Gastroesophageal sphincter (tissue), 4 donors: ENCODE results near the gene SRPK3. TPM values are rescaled to one million over a fixed set of nuclear protein-coding genes. Genes with fewer than 3 reads are reported as not detected.

Source experiments
- ATAC-seq: fragments of 150-250 bp; one replicate; pipeline ENCODE4 v1.9.1; 2016; ENCODE audit warnings: mild to moderate bottlenecking, moderate library complexity
- H3K27ac ChIP-seq, 4 donors: fragments of 200-600 bp; sonication (generic) in 3 of 4; 1 replicate in 3 of 4; 2 replicates in 1 of 4; pipeline ENCODE4 v1.5.1; 2016 to 2019
- H3K27me3 ChIP-seq: fragments of 200-600 bp; sonication (generic); one replicate; pipeline ENCODE4 v1.5.1; 2019
- H3K36me3 ChIP-seq, 2 donors: fragments of 200-600 bp; sonication (generic); one replicate each; pipeline ENCODE4 v1.5.1; 2019; ENCODE audit warnings: control low read depth in 1 of 2
- H3K4me1 ChIP-seq, 3 donors: fragments of 200-600 bp; sonication (generic); 1 replicate in 2 of 3; 2 replicates in 1 of 3; pipeline ENCODE4 v1.5.1; 2016 to 2019; ENCODE audit warnings: control low read depth in 2 of 3
- H3K4me3 ChIP-seq, 2 donors: fragments of 200-600 bp; sonication (generic); one replicate each; pipeline ENCODE4 v1.5.1; 2019; ENCODE audit warnings: mild to moderate bottlenecking in 1 of 2, moderate library complexity in 1 of 2
- H3K9me3 ChIP-seq, 3 donors: fragments of 200-600 bp; sonication (generic); one replicate each; pipeline ENCODE4 v1.5.1; 2017 to 2019; ENCODE audit warnings: control low read depth in 2 of 3
- EP300 ChIP-seq: sonication (generic); formaldehyde crosslinking; IDR thresholded peaks from one replicate; pipeline ENCODE4 v1.6.1; 2017; ENCODE audit warnings: antibody characterized with exemption, mild to moderate bottlenecking
- POLR2A ChIP-seq, 2 donors: fragments of 450-650 bp; IDR thresholded peaks; one replicate each; pipeline ENCODE4 v1.6.1; 2017; ENCODE audit warnings: antibody characterized with exemption in 2 of 2, mild to moderate bottlenecking in 2 of 2, moderate library complexity in 1 of 2
- POLR2AphosphoS5 ChIP-seq: sonication (generic); formaldehyde crosslinking; IDR thresholded peaks from one replicate; pipeline ENCODE4 v1.6.1; 2017; ENCODE audit warnings: antibody characterized with exemption
- WGBS, 2 donors: methylation state at CpG; one replicate each; pipeline ENCODE4 v1.1.5; 2018; ENCODE audit warnings: low coverage in 1 of 2; 5-methylcytosine and 5-hydroxymethylcytosine counted together
- total RNA-seq, 4 donors: library from RNA; depleted of rRNA; stranded (reverse); fragments of >200 nt; gene quantifications; one replicate each; pipeline ENCODE4 v1.1.0, GENCODE V29; 2016
- TF ChIP-seq, protein P1 (sequence below), 4 experiments: fragments of 200-600 bp in 2 of 4; fragments of 450-650 bp in 2 of 4; sonication (generic) in 1 of 4; IDR thresholded peaks; one replicate each; pipeline ENCODE4 v1.5.1; 2017 to 2019; ENCODE audit warnings: antibody characterized with exemption in 4 of 4, mild to moderate bottlenecking in 2 of 4, moderate library complexity in 2 of 4

SRPK3 gene
- total RNA-seq, 4 donors from 2014 or later: 3.0 to 4.7 (median 4.4) TPM; not detected in 1

DNA sequence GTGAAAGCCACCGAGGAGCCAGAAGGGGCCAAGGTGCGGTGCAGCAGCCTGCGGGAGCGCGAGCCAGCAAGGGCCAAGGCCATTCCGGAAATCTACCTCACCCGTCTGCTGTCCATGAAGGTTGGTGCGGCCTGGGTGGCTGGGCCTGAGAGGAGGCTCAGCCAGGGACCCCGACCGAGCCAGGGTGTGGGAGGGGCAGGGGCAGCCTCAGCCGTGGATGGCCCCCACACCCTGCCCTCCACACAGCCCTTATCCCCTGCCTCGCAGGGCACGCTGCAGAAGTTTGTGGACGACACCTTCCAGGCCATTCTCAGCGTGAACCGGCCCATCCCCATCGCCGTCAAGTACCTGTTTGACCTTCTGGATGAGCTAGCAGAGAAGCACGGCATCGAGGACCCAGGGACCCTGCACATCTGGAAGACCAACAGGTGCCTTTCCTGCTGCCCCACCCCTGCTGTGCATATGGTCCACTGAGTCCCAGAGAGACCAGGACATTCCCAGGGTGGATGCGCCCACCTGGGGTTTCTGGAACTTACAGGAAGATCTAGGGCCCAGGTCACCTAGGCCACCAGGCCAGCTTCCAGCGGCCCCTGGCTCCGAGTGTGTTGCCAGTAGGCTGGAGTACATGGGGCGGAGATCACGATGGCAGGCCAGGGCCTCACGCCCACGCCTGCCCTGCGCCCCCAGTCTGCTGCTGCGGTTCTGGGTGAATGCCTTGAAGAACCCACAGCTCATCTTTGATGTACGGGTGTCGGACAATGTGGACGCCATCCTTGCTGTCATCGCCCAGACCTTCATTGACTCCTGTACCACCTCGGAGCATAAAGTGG lies 3.4 kb upstream of the SRPK3 start:
- 90% methylated on average over 2 of the region's 34 CpGs; no CpG with 5 or more reads in 1 of the 2 donors for WGBS, 2 donors
- Histone ChIP-seq H3K4me3 (no peak overlapping the region), H3K4me1 (peaks cover 0 to 25% (median 0%) of the 10 kb centered on the region in 3 donors), H3K27ac (no peak overlapping the region), H3K27me3 (no peaks in the 10 kb centered on the region), H3K9me3 (no peaks in the 10 kb centered on the region), H3K36me3 (peaks cover 0 to 57% of the 10 kb centered on the region in 2 donors)
- no peak for TF ChIP-seq EP300
- TF ChIP-seq, protein P1, sequence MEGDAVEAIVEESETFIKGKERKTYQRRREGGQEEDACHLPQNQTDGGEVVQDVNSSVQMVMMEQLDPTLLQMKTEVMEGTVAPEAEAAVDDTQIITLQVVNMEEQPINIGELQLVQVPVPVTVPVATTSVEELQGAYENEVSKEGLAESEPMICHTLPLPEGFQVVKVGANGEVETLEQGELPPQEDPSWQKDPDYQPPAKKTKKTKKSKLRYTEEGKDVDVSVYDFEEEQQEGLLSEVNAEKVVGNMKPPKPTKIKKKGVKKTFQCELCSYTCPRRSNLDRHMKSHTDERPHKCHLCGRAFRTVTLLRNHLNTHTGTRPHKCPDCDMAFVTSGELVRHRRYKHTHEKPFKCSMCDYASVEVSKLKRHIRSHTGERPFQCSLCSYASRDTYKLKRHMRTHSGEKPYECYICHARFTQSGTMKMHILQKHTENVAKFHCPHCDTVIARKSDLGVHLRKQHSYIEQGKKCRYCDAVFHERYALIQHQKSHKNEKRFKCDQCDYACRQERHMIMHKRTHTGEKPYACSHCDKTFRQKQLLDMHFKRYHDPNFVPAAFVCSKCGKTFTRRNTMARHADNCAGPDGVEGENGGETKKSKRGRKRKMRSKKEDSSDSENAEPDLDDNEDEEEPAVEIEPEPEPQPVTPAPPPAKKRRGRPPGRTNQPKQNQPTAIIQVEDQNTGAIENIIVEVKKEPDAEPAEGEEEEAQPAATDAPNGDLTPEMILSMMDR (IDR thresholded peaks at IDR 0.05): no peak
- no peak for TF ChIP-seq POLR2A (IDR thresholded peaks at IDR 0.05)
- no peak for TF ChIP-seq POLR2AphosphoS5
- ATAC-seq: no peak

GRCh38 chrX:153778181-153778580 lies 2.7 kb upstream of the SRPK3 start:
- peaks cover 0 to 28% (median 0%) of the 10 kb centered on the region in 3 donors for H3K4me1 ChIP-seq
- no peaks in the 10 kb centered on the region for H3K9me3 ChIP-seq
- TF ChIP-seq POLR2AphosphoS5: no peak
- TF ChIP-seq EP300: no peak
- TF ChIP-seq, protein P1 (IDR thresholded peaks at IDR 0.05): no peak
- no peak for TF ChIP-seq POLR2A (IDR thresholded peaks at IDR 0.05)
- no peak overlapping the region for H3K27ac ChIP-seq
- H3K27me3 ChIP-seq: no peaks in the 10 kb centered on the region
- H3K36me3 ChIP-seq: peaks cover 0 to 50% of the 10 kb centered on the region in 2 donors
- no peak overlapping the region for H3K4me3 ChIP-seq
- ATAC-seq: no peak
- WGBS, 2 donors: 80% methylated on average over 2 of the region's 17 CpGs; no CpG with 5 or more reads in 1 of the 2 donors

DNA sequence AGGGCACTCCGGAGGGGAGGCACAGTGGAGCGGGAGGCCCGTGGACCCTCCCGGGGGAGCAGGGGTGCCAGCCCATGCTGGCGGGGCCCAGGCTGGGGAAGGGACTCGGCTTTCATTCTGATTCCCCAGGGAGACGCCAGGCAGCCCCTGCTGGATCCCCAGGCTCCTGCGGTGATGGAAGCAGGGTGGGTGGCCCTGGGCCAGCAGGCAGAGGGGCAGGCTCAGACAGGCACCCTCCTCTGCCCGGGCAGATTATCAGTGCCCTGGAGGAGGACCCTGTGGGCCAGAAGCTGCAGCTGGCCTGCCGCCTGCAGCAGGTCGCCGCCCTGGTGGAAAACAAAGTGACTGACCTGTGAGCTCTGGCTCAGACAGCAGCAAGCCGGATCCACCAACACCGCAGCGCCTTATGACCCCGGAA lies 2.1 kb upstream of the SRPK3 start:
- Histone ChIP-seq H3K4me1 (peaks cover 0 to 28% (median 0%) of the 10 kb centered on the region in 3 donors), H3K4me3 (no peak overlapping the region), H3K36me3 (peaks cover 0 to 45% of the 10 kb centered on the region in 2 donors), H3K9me3 (no peaks in the 10 kb centered on the region), H3K27ac (no peak overlapping the region), H3K27me3 (no peaks in the 10 kb centered on the region)
- 60% methylated on average over 1 of the region's 16 CpGs; no CpG with 5 or more reads in 1 of the 2 donors for WGBS, 2 donors
- TF ChIP-seq EP300: no peak
- TF ChIP-seq POLR2A (IDR thresholded peaks at IDR 0.05): no peak
- TF ChIP-seq POLR2AphosphoS5: no peak
- TF ChIP-seq, protein P1 (IDR thresholded peaks at IDR 0.05): no peak
- ATAC-seq: no peak

DNA sequence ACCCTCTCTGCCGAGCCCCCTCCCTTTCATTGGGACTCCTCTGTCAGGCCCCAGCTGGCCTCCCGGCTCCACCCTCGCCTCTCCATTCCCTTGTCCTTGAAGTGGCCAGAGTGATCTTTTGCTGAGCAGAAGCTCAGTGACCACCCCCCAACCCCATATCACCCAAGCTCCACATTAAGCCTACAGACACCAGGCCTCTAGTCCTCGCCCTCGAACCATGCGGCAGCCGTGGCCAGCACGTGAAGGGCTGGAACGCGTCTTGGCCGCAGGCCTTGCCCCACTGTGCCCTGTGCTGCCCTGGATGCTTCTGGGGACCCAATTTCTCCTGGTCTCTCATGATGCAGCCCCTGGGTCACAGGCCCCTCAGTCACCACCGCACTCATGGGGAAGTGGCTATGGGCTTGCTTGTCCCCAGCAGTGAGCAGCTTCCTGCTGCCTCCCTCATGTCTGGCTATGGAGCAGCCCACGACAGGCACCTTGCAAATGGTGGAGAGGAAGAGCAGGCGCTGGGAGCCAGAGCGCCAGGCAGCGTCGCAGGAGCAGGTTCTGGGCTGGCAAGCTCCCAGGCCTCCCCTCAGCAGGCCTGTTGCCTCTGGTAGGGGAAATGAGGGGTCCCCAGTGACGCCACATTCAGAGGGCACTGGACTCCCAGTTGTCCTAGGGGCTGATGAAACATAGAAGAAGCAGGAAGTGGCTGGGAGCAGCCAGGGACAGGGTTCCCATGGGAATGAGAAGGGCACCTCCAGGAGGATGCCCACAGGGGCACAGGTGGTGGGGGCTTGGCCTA lies 757 bp upstream of the SRPK3 start:
- Histone ChIP-seq H3K9me3 (no peaks in the 10 kb centered on the region), H3K27me3 (no peaks in the 10 kb centered on the region), H3K27ac (peak overlapping the region; percentile 51 to 82 (median 74)), H3K36me3 (peaks cover 0 to 43% of the 10 kb centered on the region in 2 donors), H3K4me1 (peaks cover 0 to 28% (median 0%) of the 10 kb centered on the region in 3 donors), H3K4me3 (peak overlapping the region in 1 of 2 donors; percentile 33)
- 65% methylated on average over 2 of the region's 18 CpGs; no CpG with 5 or more reads in 1 of the 2 donors for whole genome bisulfite sequencing, 2 donors
- ATAC-seq: no peak
- TF ChIP-seq POLR2A (IDR thresholded peaks at IDR 0.05) (no peak), EP300 (no peak), POLR2AphosphoS5 (no peak)
- TF ChIP-seq, protein P1 (IDR thresholded peaks at IDR 0.05): no peak
